Liver (tissue), 2 donors: ENCODE data around the gene FEM1B.

Experiments used
- TF ChIP-seq, protein P1 (sequence below): fragments of 150-350 bp; IDR thresholded peaks from 2 replicates; pipeline ENCODE4 v1.5.1; 2017; ENCODE audit warnings: improper control_type of control experiment, low read depth, low read length; ENCODE audit not compliant: missing input control
- TF ChIP-seq, protein P2 (sequence below): IDR thresholded peaks from 2 replicates; pipeline ENCODE4 v1.6.1; 2016; ENCODE audit warnings: antibody characterized with exemption
- donor health status: healthy.

DNA sequence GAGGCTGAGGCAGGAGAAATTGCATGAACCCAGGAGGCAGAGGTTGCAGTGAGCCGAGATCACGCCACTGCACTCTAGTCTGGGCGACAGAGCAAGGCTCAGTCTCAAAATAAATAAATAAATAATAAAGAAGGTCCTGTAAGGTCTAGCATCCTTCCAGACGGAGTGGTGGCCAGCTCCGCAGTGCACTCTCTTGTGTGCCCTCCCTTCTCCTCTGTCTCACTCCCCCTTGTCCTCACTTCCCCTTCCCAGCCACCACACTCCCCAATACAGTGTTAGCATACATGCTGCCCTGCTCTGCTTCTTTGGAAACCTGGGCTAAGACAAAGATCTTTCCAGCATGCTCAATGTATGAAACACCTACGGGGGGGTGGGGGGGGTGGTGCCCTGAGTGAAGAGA, 44.6 kb upstream of the FEM1B start:
- TF ChIP-seq, protein P1, sequence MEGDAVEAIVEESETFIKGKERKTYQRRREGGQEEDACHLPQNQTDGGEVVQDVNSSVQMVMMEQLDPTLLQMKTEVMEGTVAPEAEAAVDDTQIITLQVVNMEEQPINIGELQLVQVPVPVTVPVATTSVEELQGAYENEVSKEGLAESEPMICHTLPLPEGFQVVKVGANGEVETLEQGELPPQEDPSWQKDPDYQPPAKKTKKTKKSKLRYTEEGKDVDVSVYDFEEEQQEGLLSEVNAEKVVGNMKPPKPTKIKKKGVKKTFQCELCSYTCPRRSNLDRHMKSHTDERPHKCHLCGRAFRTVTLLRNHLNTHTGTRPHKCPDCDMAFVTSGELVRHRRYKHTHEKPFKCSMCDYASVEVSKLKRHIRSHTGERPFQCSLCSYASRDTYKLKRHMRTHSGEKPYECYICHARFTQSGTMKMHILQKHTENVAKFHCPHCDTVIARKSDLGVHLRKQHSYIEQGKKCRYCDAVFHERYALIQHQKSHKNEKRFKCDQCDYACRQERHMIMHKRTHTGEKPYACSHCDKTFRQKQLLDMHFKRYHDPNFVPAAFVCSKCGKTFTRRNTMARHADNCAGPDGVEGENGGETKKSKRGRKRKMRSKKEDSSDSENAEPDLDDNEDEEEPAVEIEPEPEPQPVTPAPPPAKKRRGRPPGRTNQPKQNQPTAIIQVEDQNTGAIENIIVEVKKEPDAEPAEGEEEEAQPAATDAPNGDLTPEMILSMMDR = no peak
- TF ChIP-seq, protein P2, sequence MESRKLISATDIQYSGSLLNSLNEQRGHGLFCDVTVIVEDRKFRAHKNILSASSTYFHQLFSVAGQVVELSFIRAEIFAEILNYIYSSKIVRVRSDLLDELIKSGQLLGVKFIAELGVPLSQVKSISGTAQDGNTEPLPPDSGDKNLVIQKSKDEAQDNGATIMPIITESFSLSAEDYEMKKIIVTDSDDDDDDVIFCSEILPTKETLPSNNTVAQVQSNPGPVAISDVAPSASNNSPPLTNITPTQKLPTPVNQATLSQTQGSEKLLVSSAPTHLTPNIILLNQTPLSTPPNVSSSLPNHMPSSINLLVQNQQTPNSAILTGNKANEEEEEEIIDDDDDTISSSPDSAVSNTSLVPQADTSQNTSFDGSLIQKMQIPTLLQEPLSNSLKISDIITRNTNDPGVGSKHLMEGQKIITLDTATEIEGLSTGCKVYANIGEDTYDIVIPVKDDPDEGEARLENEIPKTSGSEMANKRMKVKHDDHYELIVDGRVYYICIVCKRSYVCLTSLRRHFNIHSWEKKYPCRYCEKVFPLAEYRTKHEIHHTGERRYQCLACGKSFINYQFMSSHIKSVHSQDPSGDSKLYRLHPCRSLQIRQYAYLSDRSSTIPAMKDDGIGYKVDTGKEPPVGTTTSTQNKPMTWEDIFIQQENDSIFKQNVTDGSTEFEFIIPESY = no peak
